ENCODE results near the gene ATP12A. TPM values are rescaled to one million over a fixed set of nuclear protein-coding genes. Genes with fewer than 3 reads are reported as not detected.
A peak's percentile ranks its signal among the peaks of the same experiment; 100 is the strongest.

The ATP12A gene
- total and polyA plus RNA-seq, 5 donors from 2014 or later: 0.14 to 0.18 (median 0.17) TPM; not detected in 2

DNA sequence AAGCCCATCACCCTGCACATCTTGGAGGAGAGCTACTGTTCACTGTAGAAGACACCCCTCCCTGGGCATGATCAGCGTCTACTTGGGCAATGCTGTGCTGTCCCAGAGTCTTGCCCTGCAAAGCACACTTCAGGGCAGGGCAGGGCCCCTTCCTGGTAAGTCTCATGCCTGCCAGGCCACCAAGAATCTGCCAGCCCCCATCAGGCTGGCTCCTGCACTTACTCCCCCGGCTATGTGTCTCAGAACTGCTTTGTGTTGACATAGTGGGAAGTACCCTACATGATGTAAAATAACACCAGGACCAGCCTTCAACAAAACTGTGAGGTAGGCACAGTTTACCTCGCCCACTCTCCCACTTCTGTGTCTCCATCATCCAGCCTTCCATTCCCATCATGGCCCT lies 27.8 kb upstream of the ATP12A start:
- H3K4me1 Mint-ChIP-seq: peaks cover 2 to 15% (median 10%) of the 10 kb centered on the region in 4 donors

DNA sequence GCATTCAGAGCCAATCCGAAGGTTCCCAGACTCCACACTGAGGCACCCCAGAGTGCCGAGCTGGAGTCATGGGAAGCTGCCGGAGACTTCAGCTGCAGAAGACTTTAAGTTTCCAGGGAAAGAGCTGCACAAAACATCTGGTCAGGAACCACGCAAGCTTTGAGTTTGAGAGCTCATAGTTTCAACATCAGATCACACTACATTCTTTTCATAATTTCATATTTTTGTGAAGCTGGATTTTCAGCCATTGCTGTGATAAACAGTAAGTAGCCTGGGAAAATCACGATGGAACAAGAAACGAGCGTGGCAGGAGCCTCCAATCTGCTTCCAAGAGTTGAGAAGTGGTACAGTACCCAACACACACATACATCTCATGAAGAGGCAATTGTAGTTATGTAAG lies 25.5 kb upstream of the ATP12A start:
- peaks cover 0 to 1% (median 0%) of the 10 kb centered on the region in 7 donors for H3K9me3 Mint-ChIP-seq
- peaks cover 9% of the 10 kb centered on the region for H3K27me3 Mint-ChIP-seq
- H3K4me3 ChIP-seq (ENCODE audit: low read depth, low read length): no peak overlapping the region
- H3K36me3 ChIP-seq (ENCODE audit: control insufficient read depth, insufficient read depth, low read length): no peaks in the 10 kb centered on the region
- no peaks in the 10 kb centered on the region for H3K27me3 ChIP-seq (ENCODE audit: control insufficient read depth, insufficient read depth, low read length)
- H3K27ac ChIP-seq (ENCODE audit: insufficient read depth, low read length, poor library complexity, severe bottlenecking): no peak overlapping the region
- H3K4me3 Mint-ChIP-seq: no peak overlapping the region
- no peaks in the 10 kb centered on the region for H3K36me3 Mint-ChIP-seq
- no peak for ATAC-seq (ENCODE audit: low read depth in 2 of 2)
- DNase-seq: no peak
- peaks cover 0 to 6% (median 2%) of the 10 kb centered on the region in 4 donors for H3K4me1 Mint-ChIP-seq
- no peak overlapping the region for H3K27ac Mint-ChIP-seq
- H3K4me1 ChIP-seq (ENCODE audit: control insufficient read depth, insufficient read depth, low read length, poor library complexity, severe bottlenecking): peaks cover under 1% of the 10 kb centered on the region
- H3K9me3 ChIP-seq (ENCODE audit: control insufficient read depth in 2 of 2, low read length in 2 of 2): no peaks in the 10 kb centered on the region

More for the DNA sequence above, 27.8 kb upstream of the ATP12A start:
- Histone ChIP-seq H3K27me3 (ENCODE audit: control insufficient read depth, insufficient read depth, low read length) (no peaks in the 10 kb centered on the region), H3K36me3 (ENCODE audit: control insufficient read depth, insufficient read depth, low read length) (no peaks in the 10 kb centered on the region), H3K9me3 (ENCODE audit: control insufficient read depth in 2 of 2, low read length in 2 of 2) (no peaks in the 10 kb centered on the region), H3K4me3 (ENCODE audit: low read depth, low read length) (no peak overlapping the region), H3K27ac (ENCODE audit: insufficient read depth, low read length, poor library complexity, severe bottlenecking) (no peak overlapping the region), H3K4me1 (ENCODE audit: control insufficient read depth, insufficient read depth, low read length, poor library complexity, severe bottlenecking) (peaks cover 9% of the 10 kb centered on the region)
- DNase-seq (no peak), ATAC-seq (ENCODE audit: low read depth in 2 of 2) (no peak)
- Mint-ChIP-seq H3K27me3 (peaks cover 6% of the 10 kb centered on the region), H3K4me3 (no peak overlapping the region), H3K27ac (peak overlapping the region in 1 of 3 donors; percentile 56), H3K36me3 (no peaks in the 10 kb centered on the region), H3K9me3 (no peaks in the 10 kb centered on the region)

DNA sequence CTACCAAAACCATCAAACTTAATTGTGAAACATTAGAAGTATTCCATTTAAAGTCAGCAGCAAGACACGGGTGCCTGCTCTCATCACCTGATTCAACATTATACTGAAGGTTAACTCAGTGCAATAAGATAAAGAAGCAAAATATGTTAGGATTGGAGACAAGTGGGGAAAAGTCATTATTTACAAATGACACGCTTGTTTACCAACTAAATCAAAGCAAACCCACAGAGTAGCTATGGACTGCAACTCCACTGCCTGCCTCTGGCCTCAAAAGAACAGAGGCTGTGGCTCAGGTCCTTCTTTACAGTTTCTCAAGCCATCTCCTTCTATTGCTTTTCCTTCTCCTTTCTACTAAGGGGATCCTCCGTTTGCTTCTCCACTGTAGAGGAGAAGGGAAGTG lies 21.0 kb upstream of the ATP12A start:
- Histone ChIP-seq H3K4me3 (ENCODE audit: low read depth, low read length) (no peak overlapping the region), H3K4me1 (ENCODE audit: control insufficient read depth, insufficient read depth, low read length, poor library complexity, severe bottlenecking) (peaks cover 6% of the 10 kb centered on the region), H3K9me3 (ENCODE audit: control insufficient read depth in 2 of 2, low read length in 2 of 2) (no peaks in the 10 kb centered on the region), H3K27me3 (ENCODE audit: control insufficient read depth, insufficient read depth, low read length) (no peaks in the 10 kb centered on the region), H3K27ac (ENCODE audit: insufficient read depth, low read length, poor library complexity, severe bottlenecking) (no peak overlapping the region), H3K36me3 (ENCODE audit: control insufficient read depth, insufficient read depth, low read length) (no peaks in the 10 kb centered on the region)
- Mint-ChIP-seq H3K36me3 (no peaks in the 10 kb centered on the region), H3K4me3 (no peak overlapping the region), H3K9me3 (peaks cover 0 to 1% (median 0%) of the 10 kb centered on the region in 7 donors), H3K27me3 (peaks cover 12% of the 10 kb centered on the region), H3K4me1 (peaks cover 0 to 14% (median 7%) of the 10 kb centered on the region in 4 donors), H3K27ac (no peak overlapping the region)
- ATAC-seq (ENCODE audit: low read depth in 2 of 2): no peak
- no peak for DNase-seq

DNA sequence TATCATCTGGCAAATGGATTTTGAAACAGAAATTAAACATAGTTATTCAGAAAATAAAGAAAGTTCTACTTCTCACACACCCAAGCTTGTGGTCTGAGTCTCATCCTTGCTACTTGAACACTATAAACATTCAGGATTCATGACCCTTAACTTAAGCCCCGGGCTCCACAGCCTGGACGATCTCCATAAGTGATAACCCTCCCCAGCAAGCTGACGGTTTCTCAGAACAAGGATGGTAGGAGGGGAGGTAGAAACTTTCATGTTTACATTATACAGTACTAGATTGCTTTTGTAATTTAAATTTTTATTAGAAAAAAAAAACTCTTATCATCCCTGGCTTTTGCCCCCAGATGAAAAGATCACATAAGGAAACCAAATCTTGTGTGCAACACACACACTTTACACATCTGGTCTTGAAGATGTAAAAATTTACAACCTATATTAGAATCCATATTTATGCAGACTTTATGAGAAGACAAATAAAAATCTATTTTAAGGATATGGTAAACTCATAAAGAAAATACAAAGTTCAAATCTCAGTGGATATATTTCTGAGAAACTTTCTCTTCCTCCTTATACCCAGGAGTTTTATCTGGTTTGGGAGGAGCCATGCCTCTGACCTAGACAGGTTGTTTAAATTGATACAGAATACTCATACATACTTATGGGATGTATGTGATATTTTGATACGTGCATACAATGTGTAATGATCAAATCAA lies 20.0 kb upstream of the ATP12A start:
- Mint-ChIP-seq H3K36me3 (no peaks in the 10 kb centered on the region), H3K4me3 (no peak overlapping the region), H3K4me1 (peaks cover 0 to 14% (median 7%) of the 10 kb centered on the region in 4 donors), H3K27ac (no peak overlapping the region), H3K9me3 (peaks cover 0 to 1% (median 0%) of the 10 kb centered on the region in 7 donors), H3K27me3 (peaks cover 12% of the 10 kb centered on the region)
- H3K36me3 ChIP-seq (ENCODE audit: control insufficient read depth, insufficient read depth, low read length): no peaks in the 10 kb centered on the region
- peaks cover 6% of the 10 kb centered on the region for H3K4me1 ChIP-seq (ENCODE audit: control insufficient read depth, insufficient read depth, low read length, poor library complexity, severe bottlenecking)
- ATAC-seq (ENCODE audit: low read depth in 2 of 2) (no peak), DNase-seq (no peak)
- no peak overlapping the region for H3K4me3 ChIP-seq (ENCODE audit: low read depth, low read length)
- H3K9me3 ChIP-seq (ENCODE audit: control insufficient read depth in 2 of 2, low read length in 2 of 2): no peaks in the 10 kb centered on the region
- H3K27ac ChIP-seq (ENCODE audit: insufficient read depth, low read length, poor library complexity, severe bottlenecking): no peak overlapping the region
- H3K27me3 ChIP-seq (ENCODE audit: control insufficient read depth, insufficient read depth, low read length): no peaks in the 10 kb centered on the region

DNA sequence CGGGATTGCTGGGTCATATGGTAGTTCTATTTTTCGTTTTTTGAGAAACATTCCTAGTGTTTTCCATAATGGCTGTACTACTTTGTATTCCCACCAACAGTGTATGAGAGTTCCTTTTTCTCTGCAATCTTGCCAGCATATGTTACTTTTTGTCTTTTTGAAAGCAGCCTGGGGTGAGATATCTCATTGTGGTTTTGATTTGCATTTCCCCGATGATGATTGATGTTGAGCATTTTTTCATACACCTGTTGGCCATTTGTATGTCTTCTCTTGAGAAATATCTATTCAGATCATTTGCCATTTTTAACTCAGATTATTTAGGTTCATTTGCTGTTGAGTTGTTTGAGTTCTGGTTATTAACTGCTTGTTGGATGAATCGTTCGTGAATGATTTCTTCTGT lies 18.5 kb upstream of the ATP12A start:
- H3K4me3 ChIP-seq (ENCODE audit: low read depth, low read length): no peak overlapping the region
- Mint-ChIP-seq H3K27ac (no peak overlapping the region), H3K4me3 (peak overlapping the region in 1 of 4 donors; percentile 51), H3K9me3 (peaks cover 0 to 2% (median 0%) of the 10 kb centered on the region in 7 donors), H3K27me3 (peaks cover 12% of the 10 kb centered on the region), H3K4me1 (peaks cover 0 to 14% (median 7%) of the 10 kb centered on the region in 4 donors), H3K36me3 (no peaks in the 10 kb centered on the region)
- H3K27me3 ChIP-seq (ENCODE audit: control insufficient read depth, insufficient read depth, low read length): no peaks in the 10 kb centered on the region
- peaks cover 6% of the 10 kb centered on the region for H3K4me1 ChIP-seq (ENCODE audit: control insufficient read depth, insufficient read depth, low read length, poor library complexity, severe bottlenecking)
- no peaks in the 10 kb centered on the region for H3K9me3 ChIP-seq (ENCODE audit: control insufficient read depth in 2 of 2, low read length in 2 of 2)
- ATAC-seq (ENCODE audit: low read depth in 2 of 2) (no peak), DNase-seq (peak in 1 of 3 donors; percentile 34)
- H3K27ac ChIP-seq (ENCODE audit: insufficient read depth, low read length, poor library complexity, severe bottlenecking): no peak overlapping the region
- H3K36me3 ChIP-seq (ENCODE audit: control insufficient read depth, insufficient read depth, low read length): no peaks in the 10 kb centered on the region

DNA sequence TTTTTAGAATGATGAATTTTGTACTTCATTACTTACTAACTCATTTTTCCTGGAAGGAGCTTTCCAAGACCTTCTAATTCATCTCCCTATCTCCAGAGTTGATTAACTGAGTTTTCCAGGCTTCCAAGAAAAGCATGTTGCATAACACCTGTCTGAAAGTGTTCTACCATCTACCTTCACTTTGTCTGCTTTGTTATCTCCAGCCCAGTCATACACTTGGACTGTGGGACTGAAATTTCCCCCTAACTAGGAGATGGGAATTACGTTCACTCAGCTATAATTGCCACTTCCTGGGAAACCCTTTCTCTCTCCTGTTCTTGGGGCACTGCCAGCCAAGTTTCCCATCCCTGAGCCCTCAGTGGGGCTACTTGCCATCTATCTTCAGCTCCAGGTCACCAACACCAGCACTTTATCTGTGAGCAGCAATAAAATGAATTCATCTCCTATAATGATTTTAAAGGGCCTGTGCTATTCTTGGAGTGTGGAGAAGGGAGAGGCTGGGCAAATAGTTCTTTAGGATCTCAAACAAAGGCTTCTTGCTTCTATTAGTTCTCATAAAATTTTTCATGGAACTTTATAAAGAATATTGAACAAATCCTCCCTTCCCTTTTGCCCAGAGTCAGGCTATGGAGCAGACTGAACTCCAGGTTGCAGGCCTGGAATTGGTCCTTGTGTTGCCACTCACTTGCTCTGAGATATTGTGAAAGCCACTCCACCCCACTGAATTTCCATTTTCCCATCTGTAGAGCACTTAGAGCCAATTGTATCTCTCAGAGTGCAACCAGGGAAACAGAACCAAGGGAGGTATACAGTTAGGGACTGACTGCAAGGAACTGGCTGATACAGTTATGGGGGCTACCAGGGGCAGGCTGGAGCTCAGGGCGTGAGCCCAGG lies 17.8 kb upstream of the ATP12A start:
- H3K27me3 ChIP-seq (ENCODE audit: control insufficient read depth, insufficient read depth, low read length): no peaks in the 10 kb centered on the region
- H3K27ac Mint-ChIP-seq: peak overlapping the region in 1 of 3 donors; percentile 57
- peaks cover 0 to 14% (median 7%) of the 10 kb centered on the region in 4 donors for H3K4me1 Mint-ChIP-seq
- H3K9me3 Mint-ChIP-seq: peaks cover 0 to 2% (median 0%) of the 10 kb centered on the region in 7 donors
- ATAC-seq (ENCODE audit: low read depth in 2 of 2) (no peak), DNase-seq (no peak)
- H3K9me3 ChIP-seq (ENCODE audit: control insufficient read depth in 2 of 2, low read length in 2 of 2): no peaks in the 10 kb centered on the region
- peaks cover 6% of the 10 kb centered on the region for H3K4me1 ChIP-seq (ENCODE audit: control insufficient read depth, insufficient read depth, low read length, poor library complexity, severe bottlenecking)
- H3K4me3 Mint-ChIP-seq: no peak overlapping the region
- H3K27me3 Mint-ChIP-seq: peaks cover 12% of the 10 kb centered on the region
- H3K4me3 ChIP-seq (ENCODE audit: low read depth, low read length): no peak overlapping the region
- no peak overlapping the region for H3K27ac ChIP-seq (ENCODE audit: insufficient read depth, low read length, poor library complexity, severe bottlenecking)
- no peaks in the 10 kb centered on the region for H3K36me3 ChIP-seq (ENCODE audit: control insufficient read depth, insufficient read depth, low read length)
- no peaks in the 10 kb centered on the region for H3K36me3 Mint-ChIP-seq

DNA sequence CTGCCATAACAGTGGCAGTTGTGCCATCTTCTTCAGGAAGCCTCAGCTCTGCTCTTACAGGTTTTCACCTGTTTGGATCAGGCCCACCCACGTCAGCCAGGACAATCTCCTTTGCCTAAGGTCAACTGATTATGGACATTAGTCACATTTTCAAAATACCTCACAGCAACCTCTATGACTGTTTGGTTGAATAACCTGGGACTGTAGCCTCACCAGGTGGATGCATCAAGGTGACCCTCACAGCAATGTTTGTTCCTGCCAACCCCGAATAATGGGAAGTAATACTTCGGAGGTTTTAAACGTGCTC lies 17.2 kb upstream of the ATP12A start:
- Mint-ChIP-seq H3K27me3 (peaks cover 12% of the 10 kb centered on the region), H3K36me3 (no peaks in the 10 kb centered on the region), H3K27ac (no peak overlapping the region), H3K4me3 (no peak overlapping the region), H3K4me1 (peaks cover 0 to 14% (median 7%) of the 10 kb centered on the region in 4 donors), H3K9me3 (peaks cover 0 to 2% (median 0%) of the 10 kb centered on the region in 7 donors)
- no peaks in the 10 kb centered on the region for H3K36me3 ChIP-seq (ENCODE audit: control insufficient read depth, insufficient read depth, low read length)
- H3K9me3 ChIP-seq (ENCODE audit: control insufficient read depth in 2 of 2, low read length in 2 of 2): no peaks in the 10 kb centered on the region
- ATAC-seq (ENCODE audit: low read depth in 2 of 2) (no peak), DNase-seq (no peak)
- peaks cover 6% of the 10 kb centered on the region for H3K4me1 ChIP-seq (ENCODE audit: control insufficient read depth, insufficient read depth, low read length, poor library complexity, severe bottlenecking)
- no peak overlapping the region for H3K27ac ChIP-seq (ENCODE audit: insufficient read depth, low read length, poor library complexity, severe bottlenecking)
- H3K4me3 ChIP-seq (ENCODE audit: low read depth, low read length): no peak overlapping the region
- H3K27me3 ChIP-seq (ENCODE audit: control insufficient read depth, insufficient read depth, low read length): no peaks in the 10 kb centered on the region

All from CD4-positive, CD25-positive, alpha-beta regulatory T cell (primary cell).